Right ventricle myocardium inferior (tissue), 1 donor: ENCODE measurements around the gene CREB3L1. TPM values are rescaled to one million over a fixed set of nuclear protein-coding genes. Genes with fewer than 3 reads are reported as not detected.

Experiments
- ATAC-seq: fragments of 200-7000 bp; cut with Tn5 transposase; one replicate; pipeline ENCODE4 v1.9.1; 2020; ENCODE audit warnings: mild to moderate bottlenecking, moderate library complexity
- DNase-seq: peaks from one replicate; pipeline ENCODE4 v3.0.0; 2021; ENCODE audit errors: missing footprints
- intact Hi-C: fragments of 100-400 bp; cut with DNase I; formaldehyde crosslinking; loops from one replicate; pipeline ENCODE4 v1.11.0; 2022
- total RNA-seq: library from RNA; stranded (reverse); fragmentation: NEBNext Ultra II Directional; extraction: Animal tissue kit (Norgen Biotek cat#: 25700); gene quantifications from one replicate; pipeline ENCODE4 v1.2.1, GENCODE V29; 2021
- donor health status: DM: no; HTN: yes; CAD: no; lungs with severe emphysema.

CREB3L1 gene
- total RNA-seq, 1 donor from 2014 or later = 64.1 TPM

DNA sequence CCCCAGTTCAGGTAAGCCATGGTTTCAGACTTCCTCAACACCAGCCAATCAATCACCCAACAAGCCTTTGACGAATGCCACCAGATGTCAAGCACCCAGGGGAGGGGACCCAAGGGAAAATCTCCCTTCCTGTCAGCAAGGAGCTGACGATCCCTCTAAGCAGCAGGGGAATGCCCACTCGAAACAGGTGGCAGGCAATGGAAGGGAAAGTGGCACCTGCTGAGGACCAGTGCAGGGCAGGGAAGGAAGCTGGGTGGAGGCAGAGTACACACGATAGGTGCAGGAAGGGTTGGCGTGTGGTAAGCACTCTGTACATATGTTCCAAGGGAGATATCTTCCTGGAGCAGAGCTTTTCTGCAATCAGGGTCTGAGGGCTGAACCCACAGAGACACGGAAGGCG lies 11.7 kb upstream of the CREB3L1 start:
- DNase-seq (no peak), ATAC-seq (no peak)
- intact Hi-C loops = no loop called here

DNA sequence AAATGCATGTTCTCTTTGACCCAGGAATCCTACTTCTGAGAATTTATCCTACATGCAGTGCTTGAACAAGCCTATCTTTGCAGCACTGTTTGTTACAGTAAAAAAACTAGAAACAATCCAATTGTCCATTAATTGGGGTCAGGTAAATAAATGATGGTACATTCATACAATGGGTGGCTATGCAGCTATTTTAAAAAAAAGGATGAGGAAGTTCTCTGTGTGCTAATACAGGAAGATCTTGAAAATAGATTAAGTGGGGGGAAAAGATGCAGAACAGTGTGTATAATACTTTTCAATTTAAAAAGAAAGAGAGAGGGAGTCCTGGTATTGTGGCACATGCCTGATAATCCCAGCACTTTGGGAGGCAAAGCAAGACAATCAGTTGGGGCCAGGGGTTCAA lies 9.5 kb upstream of the CREB3L1 start:
- DNase-seq = no peak
- ATAC-seq = no peak
- intact Hi-C loops = no loop called here

DNA sequence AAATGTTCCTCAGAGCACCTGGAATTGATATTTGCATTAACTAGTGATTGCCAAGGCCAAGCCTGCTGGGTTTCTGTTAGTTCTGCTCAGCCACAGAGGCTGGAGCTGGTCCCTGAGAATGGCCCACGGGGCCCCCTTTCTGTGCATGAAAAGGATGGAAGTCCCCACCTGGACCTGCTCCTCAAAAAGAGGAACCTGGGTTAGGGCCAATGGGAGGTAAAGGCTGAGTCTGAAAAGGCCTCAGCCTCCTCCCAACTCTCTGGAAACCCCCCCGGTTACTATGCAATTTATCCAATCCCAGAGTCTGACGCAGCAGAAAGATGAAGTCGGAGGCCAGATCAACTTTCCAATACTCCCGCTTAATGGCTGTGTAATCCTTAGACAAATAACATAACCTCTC lies 6.8 kb upstream of the CREB3L1 start:
- no peak for DNase-seq
- ATAC-seq = no peak
- intact Hi-C loops = no loop called here

- ATAC-seq = no peak
These were observed 6.1 kb upstream of the CREB3L1 start for GRCh38 chr11:46271407-46271806.

DNA sequence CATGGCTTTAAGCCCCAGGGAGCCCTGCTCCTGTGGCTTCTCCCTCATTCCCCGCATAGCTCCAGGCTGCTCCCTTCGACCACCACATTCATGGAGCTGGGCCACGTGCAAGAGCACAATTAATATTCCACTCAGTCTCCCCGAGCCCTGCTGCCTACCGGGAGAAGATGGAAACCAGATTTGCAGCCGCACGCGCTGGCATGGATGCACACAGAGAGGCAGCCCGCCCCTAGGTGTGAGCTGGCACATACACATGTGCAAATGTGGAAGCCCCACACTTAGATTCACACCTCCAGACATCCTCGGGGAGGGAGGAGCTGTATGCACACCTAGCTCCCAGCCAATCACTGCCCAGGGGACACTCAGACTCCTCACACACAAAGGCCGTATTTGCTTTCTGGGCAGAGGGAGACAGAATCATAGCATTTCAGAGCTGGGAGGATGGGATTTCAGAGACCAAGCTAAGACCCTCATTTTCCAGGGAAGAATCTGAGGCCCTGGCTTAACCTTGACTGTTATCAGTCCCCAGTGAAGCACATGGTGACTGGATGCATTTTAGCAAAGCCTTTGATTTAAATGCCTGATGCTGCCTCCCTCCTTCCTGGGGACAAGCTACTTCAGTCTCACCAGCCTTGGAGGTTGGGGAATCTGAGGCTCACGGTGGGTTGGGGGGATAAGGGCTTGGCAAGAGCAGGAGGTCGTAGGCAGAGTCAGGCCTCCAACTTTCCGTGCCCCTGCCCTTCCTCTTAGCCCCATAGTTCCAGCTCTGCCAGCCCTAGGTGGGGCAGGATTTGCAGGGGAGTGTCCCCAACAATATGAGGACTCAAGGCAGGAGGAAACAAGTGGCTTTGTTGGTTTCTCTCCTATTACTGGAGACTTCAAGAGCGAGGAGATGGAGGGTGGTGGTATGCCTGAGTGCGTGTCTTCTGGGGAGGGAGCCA lies 5.3 kb upstream of the CREB3L1 start:
- DNase-seq = no peak
- ATAC-seq = no peak

More at GRCh38 chr11:46271407-46271806, 6.1 kb upstream of the CREB3L1 start:
- intact Hi-C loops = no loop called here
- no peak for DNase-seq

DNA sequence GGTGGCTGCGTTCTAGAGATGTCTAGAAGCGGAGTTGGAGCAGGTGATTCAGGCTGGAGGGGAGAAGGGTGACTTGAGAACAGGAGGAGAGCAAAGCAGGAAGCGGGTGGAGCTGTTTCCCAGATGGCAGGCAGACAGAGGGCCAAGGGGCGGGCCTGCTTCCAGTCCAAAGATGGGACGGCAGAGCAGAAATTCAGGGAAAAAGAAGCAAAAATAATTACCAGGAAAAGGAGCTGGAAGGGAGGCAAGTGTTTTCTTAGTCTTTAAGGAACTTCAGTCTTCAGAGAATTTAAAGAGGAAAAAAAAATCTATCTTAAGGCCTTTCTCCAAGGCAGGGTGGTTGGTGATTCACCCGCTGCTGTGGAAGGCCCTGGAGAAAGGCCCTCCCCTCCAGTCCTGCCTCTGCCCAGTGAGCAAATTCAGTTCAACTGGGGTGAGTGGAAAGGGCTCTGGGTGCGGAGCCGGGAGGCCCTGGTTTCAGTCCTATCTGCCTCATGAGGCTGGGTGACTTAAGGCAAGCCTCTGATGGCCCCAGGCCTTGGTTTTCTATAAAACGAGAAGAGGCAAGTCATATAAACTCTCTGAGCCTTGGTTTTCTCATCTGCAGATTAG lies 4.5 kb upstream of the CREB3L1 start:
- ATAC-seq (peak; percentile 86), DNase-seq (peak; percentile 86)
- intact Hi-C loops = no loop called here

More for the DNA sequence above, 5.3 kb upstream of the CREB3L1 start:
- intact Hi-C loops = no loop called here

DNA sequence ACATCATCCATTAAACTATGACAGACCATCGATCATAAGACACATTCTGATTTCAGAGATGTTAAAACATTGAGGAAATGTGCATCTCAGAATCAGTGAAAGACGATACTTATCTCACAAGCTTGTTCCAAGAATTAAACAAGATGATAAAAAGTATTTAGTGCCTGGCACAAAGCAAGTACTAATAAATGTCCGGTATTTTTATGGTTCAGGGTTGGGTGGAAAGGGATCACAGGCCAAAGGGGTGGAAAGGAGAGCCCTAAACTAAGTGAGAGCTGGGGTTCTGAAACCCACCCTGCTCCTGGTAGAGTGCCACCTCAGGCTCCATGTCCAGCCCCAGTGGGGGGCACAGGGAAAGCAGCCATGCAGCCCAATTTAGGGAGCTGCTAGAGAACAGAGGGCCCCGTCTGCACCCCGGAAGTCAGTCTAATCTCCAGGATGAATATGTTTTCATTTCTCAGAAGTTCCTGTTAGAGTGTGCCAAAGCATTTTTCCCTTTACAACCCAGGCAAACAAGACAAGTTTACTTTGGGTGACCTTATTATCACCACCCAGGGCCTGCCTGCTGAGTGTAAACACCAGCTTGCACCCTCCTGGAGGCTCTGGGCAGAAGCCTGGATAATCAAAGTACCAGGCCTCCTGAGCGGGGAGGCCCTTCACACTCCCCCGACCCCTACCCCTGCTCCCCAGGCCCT lies 3.8 kb upstream of the CREB3L1 start:
- no peak for DNase-seq
- no peak for ATAC-seq
- intact Hi-C loops = no loop called here

- intact Hi-C loops = no loop called here
- DNase-seq (no peak), ATAC-seq (no peak)
These were observed 1.4 kb upstream of the CREB3L1 start for GRCh38 chr11:46275964-46276641.

- intact Hi-C loops = no loop called here
- ATAC-seq (no peak), DNase-seq (no peak)
These were observed 195 bp upstream of the CREB3L1 start for GRCh38 chr11:46277313-46277621.

- DNase-seq (no peak), ATAC-seq (peak; percentile 28)
- intact Hi-C loops = loop anchor here (2.0 kb wide), 2 partner anchors 18 to 40 kb away; no protein-coding TSS in a partner anchor
These were observed 1.1 kb downstream of the CREB3L1 start for GRCh38 chr11:46278387-46279125.

GRCh38 chr11:46279126-46280099 lies 2.0 kb downstream of the CREB3L1 start:
- DNase-seq (peak; percentile 84), ATAC-seq (peak; percentile 74)
- intact Hi-C loops = loop anchor here (2.0 kb wide), 2 partner anchors 17 to 41 kb away; no protein-coding TSS in a partner anchor

GRCh38 chr11:46280706-46281105 lies 3.2 kb downstream of the CREB3L1 start:
- no peak for ATAC-seq

GRCh38 chr11:46281371-46281831 lies 3.9 kb downstream of the CREB3L1 start:
- no peak for ATAC-seq
- DNase-seq = no peak
- intact Hi-C loops = no loop called here

More at GRCh38 chr11:46280706-46281105, 3.2 kb downstream of the CREB3L1 start:
- DNase-seq = no peak
- intact Hi-C loops = no loop called here

DNA sequence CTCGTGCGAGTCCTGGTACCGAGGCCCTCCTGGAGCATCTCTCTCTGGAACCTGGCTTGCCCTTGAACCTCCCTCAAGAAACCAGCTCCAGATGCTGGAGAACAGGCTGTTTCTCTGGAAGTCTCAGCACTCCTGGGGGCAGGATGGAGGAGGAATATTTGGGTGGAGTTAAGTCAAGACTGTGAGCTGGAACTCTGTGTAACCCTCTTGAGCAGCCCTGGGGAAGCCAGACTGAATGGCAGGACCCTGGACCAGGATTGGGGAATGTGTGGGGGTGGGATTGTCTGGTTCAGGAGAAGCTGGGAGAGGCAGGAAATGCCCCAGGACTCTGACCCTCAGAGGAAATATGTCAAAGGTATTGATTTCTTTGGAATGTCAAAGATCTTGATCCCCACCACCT lies 7.7 kb downstream of the CREB3L1 start:
- intact Hi-C loops = no loop called here
- peak; percentile 51 for ATAC-seq

GRCh38 chr11:46285594-46286033 lies 8.2 kb downstream of the CREB3L1 start:
- intact Hi-C loops = no loop called here
- ATAC-seq (peak; percentile 72), DNase-seq (peak; percentile 83)

More for the DNA sequence above, 7.7 kb downstream of the CREB3L1 start:
- DNase-seq = no peak

GRCh38 chr11:46286789-46287188 lies 9.3 kb downstream of the CREB3L1 start:
- intact Hi-C loops = no loop called here

DNA sequence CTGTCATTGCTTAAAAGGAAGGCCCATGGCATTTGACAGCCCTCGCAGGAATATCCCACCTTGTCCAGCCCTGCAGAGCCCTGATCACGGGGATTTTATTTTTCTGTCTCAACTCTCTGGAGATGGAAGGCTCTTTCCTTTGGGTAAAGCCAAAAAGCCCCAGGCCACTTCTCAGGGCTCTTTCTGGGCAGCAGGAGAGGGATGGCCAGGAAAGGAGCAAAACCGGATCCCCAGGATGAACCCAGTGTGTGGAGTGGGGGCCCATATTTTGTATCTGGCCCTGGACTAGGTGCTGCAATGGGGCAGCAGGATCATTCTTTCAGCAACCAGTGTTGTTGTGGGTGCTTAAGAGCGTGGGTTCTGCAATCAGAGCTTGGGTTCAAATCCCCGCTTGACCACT lies 11.0 kb downstream of the CREB3L1 start:
- intact Hi-C loops = no loop called here
- DNase-seq (no peak), ATAC-seq (no peak)

More at GRCh38 chr11:46286789-46287188, 9.3 kb downstream of the CREB3L1 start:
- DNase-seq (no peak), ATAC-seq (no peak)
